Nephron (organoid): Measurements from ENCODE around the gene MMP14.
A peak's percentile ranks its signal among the peaks of the same experiment; 100 is the strongest.

Source experiments
- H3K27ac Mint-ChIP-seq, 3 experiments: 2 replicates each; pipeline ENCODE4 v1.8.0; 2020; ENCODE audit warnings: mixed read lengths in 3 of 3, mild to moderate bottlenecking in 2 of 3, moderate library complexity in 1 of 3
- H3K27me3 Mint-ChIP-seq: 2 replicates; pipeline ENCODE4 v1.8.0; 2021; ENCODE audit warnings: low read depth, mild to moderate bottlenecking, moderate library complexity, mixed read lengths
- H3K36me3 Mint-ChIP-seq: 2 replicates; pipeline ENCODE4 v1.8.0; 2020; ENCODE audit warnings: low read depth, mixed read lengths
- H3K4me1 Mint-ChIP-seq: 2 replicates; pipeline ENCODE4 v1.8.0; 2020; ENCODE audit warnings: mixed read lengths
- H3K4me3 Mint-ChIP-seq, 3 experiments: 2 replicates each; pipeline ENCODE4 v1.8.0; 2020; ENCODE audit warnings: mild to moderate bottlenecking in 3 of 3, mixed read lengths in 3 of 3, moderate library complexity in 2 of 3
- H3K9me3 Mint-ChIP-seq: 2 replicates; pipeline ENCODE4 v1.8.0; 2020; ENCODE audit warnings: mixed read lengths
- TF ChIP-seq, protein P1 (sequence below), 3 experiments: fragments of 200-600 bp; sonication (generic); IDR thresholded peaks; one replicate each; pipeline ENCODE4 v1.5.0; 2021; ENCODE audit warnings: antibody characterized with exemption in 3 of 3; ENCODE audit not compliant: unreplicated experiment in 3 of 3

MMP14 gene

DNA sequence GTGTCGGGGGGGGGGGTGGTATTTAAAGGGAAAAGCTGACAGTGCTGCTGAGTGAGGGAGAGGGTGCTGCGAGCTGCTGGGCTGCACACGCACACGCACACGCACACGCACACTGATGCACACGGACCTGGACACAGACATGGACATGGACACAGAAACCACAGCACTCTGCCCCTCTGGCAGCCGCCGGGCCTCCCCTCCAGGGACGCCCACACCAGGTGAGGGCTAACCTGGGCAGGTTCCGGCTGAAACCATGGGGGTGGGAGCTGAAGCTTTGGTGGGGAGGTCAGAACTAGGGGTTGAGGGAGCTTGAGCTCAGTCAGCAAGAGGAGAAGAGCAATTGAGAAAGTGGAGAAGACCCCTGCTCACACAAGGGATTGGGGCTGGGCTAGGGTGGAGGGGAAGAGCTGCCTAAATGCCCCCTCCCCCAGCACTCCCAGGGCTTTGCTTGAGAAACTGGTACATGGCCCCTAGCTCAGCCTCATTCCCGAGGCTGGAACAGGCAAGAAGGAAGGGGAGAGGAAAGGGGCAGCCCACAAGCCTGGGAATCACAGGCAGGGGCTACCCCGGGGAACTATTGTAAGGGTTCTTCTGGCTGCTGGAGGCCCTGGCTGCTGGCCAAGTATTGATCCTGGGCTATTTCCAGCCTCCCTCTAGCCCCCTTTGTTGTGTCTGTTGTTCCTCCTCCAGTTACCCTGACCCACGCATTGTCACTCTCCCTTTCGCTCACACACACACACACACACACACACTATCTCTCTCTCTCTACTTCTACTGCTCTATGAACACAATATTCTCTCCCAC lies 47.0 kb downstream of the MMP14 start, which contains the start of gene REM2:
Gene REM2, plus strand, starts transcription at position 50 of the 804 bp plus-strand sequence. Its CDS starts 66 bp downstream, at position 116.
- Mint-ChIP-seq H3K27ac (peak within 1 kb of the TSS; percentile 88 to 93 (median 91)), H3K4me1 (peaks cover 58% of the 10 kb centered on the region), H3K4me3 (peak within 1 kb of the TSS; percentile 82 to 85 (median 83)), H3K9me3 (no peaks in the 10 kb centered on the region), H3K27me3 (peaks cover 5% of the 10 kb centered on the region), H3K36me3 (peaks cover 2% of the 10 kb centered on the region)
- TF ChIP-seq, protein P1, sequence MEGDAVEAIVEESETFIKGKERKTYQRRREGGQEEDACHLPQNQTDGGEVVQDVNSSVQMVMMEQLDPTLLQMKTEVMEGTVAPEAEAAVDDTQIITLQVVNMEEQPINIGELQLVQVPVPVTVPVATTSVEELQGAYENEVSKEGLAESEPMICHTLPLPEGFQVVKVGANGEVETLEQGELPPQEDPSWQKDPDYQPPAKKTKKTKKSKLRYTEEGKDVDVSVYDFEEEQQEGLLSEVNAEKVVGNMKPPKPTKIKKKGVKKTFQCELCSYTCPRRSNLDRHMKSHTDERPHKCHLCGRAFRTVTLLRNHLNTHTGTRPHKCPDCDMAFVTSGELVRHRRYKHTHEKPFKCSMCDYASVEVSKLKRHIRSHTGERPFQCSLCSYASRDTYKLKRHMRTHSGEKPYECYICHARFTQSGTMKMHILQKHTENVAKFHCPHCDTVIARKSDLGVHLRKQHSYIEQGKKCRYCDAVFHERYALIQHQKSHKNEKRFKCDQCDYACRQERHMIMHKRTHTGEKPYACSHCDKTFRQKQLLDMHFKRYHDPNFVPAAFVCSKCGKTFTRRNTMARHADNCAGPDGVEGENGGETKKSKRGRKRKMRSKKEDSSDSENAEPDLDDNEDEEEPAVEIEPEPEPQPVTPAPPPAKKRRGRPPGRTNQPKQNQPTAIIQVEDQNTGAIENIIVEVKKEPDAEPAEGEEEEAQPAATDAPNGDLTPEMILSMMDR (IDR thresholded peaks at IDR 0.05; ENCODE audit: unreplicated experiment in 3 of 3), result no peak

DNA sequence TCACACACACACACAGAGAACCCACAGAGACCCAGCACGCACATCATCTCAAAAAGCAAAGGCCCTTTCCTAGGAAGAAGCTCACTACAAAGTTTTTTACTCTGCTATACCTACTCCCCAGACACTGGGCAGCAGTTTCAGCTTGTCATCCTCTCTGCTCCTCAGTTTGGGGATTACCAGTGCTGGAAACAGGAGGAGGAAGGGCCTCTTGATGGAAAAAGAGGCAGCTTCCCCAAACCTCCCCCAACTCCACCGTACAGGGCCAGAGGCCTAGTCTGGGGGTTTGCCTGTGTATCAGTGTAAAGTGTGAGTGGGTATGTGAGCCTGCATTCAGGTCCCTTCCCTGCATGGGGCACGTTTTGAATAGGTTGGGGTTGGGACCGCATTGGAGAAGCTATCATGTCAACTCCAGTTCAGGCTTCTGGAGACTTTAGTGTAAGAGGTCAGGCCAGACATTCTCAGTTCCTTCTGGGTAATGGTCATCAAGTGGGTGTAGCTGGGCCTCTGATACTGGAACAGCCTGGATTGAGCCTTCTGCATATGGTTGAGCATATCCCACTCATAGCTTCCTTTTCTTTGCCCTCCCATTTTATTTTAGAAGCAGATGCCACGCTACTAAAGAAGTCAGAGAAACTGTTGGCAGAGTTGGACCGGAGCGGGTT lies 47.8 kb downstream of the MMP14 start:
- Mint-ChIP-seq H3K36me3 (no peaks in the 10 kb centered on the region), H3K4me3 (peak overlapping the region; percentile 66 to 77 (median 76)), H3K4me1 (peaks cover 58% of the 10 kb centered on the region), H3K27me3 (peaks cover 5% of the 10 kb centered on the region), H3K9me3 (no peaks in the 10 kb centered on the region), H3K27ac (peak overlapping the region; percentile 83 to 91 (median 88))
- TF ChIP-seq, protein P1 (IDR thresholded peaks at IDR 0.05; ENCODE audit: unreplicated experiment in 3 of 3), result no peak

DNA sequence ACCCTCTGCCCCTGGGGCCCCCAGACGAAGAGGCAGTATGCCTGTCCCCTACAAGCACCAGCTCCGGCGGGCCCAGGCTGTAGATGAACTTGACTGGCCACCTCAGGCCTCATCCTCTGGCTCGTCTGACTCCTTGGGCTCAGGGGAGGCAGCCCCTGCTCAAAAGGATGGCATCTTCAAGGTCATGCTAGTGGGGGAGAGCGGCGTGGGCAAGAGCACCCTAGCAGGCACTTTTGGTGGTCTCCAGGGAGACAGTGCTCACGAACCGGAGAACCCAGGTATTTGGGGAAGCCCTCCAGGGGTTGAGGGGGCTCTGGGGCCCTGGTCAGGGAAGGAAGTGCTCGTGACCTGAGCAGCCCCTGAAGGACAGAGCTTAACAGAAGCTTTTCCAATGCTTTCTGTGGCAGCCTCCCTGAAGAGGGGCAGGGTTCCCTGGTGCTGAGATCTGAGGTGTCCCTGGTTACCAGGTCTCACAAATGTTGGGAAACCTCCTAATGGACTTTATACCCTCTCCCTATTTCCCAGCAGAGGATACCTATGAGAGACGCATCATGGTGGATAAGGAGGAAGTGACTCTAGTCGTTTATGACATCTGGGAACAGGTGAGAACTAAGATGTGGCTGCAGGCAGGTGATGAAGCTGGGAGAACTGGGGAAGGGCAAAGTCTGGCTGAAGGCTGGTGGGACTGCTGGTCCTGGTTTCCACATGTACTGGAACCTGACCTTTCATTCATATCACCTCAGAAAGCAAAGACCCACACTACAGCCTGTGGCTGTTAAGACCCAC lies 48.5 kb downstream of the MMP14 start:
- Mint-ChIP-seq H3K4me1 (peaks cover 58% of the 10 kb centered on the region), H3K4me3 (peak overlapping the region; percentile 66 to 87 (median 76)), H3K9me3 (no peaks in the 10 kb centered on the region), H3K27ac (peak overlapping the region; percentile 83 to 91 (median 88)), H3K36me3 (no peaks in the 10 kb centered on the region), H3K27me3 (peaks cover 5% of the 10 kb centered on the region)
- TF ChIP-seq, protein P1 (IDR thresholded peaks at IDR 0.05; ENCODE audit: unreplicated experiment in 3 of 3), result no peak

DNA sequence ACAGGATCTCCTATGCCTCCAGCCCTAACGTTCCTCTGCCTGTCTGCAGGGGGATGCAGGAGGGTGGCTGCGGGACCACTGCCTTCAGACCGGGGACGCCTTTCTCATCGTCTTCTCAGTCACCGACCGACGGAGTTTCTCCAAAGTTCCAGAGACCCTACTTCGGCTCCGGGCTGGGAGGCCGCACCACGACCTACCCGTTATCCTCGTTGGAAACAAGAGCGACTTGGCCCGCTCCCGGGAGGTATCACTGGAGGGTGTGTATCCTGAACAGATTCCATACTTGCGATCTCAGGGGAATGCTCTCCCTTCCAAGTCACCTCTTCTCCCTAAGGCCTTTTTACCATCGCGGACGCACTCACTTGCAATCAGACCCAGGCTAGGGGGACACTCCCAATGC lies 49.6 kb downstream of the MMP14 start:
- peaks cover 5% of the 10 kb centered on the region for H3K27me3 Mint-ChIP-seq
- TF ChIP-seq, protein P1 (IDR thresholded peaks at IDR 0.05; ENCODE audit: unreplicated experiment in 3 of 3), result no peak
- H3K4me3 Mint-ChIP-seq, result peak overlapping the region; percentile 76 to 93 (median 87)
- no peaks in the 10 kb centered on the region for H3K9me3 Mint-ChIP-seq
- H3K4me1 Mint-ChIP-seq, result peaks cover 58% of the 10 kb centered on the region
- peak overlapping the region; percentile 83 to 99 (median 87) for H3K27ac Mint-ChIP-seq
- no peaks in the 10 kb centered on the region for H3K36me3 Mint-ChIP-seq

DNA sequence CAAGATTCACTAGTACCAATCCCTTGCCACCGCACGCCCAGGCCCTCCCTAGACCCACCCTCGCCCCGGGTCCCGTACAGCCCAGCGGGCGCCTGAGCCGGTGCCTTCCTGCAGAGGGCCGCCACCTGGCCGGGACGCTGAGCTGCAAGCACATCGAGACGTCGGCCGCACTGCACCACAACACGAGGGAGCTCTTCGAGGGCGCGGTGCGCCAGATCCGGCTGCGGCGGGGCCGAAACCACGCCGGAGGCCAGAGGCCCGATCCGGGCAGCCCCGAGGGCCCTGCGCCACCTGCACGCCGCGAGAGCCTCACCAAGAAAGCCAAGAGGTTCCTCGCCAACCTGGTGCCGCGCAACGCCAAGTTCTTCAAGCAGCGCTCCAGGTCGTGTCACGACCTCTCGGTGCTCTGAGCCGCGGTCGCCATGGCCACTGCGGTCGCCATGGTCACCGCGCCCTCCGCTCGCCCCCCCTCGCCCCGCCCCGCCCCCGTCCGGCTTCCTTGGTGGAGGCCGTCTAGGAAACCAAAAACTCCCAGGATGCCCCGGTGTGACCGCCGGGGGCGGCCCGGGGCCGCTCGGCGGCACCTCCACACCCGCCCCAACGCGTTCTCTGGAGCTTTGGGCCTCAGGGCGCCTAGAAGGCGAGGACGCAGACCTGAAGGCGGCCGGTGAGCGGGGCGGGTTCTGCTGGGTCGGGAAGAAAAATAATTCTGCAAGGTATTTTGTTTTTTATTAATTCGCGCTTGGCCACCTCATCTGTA lies 50.3 kb downstream of the MMP14 start:
- TF ChIP-seq, protein P1 (IDR thresholded peaks at IDR 0.05; ENCODE audit: unreplicated experiment in 3 of 3), result no peak
- Mint-ChIP-seq H3K4me3 (peak overlapping the region; percentile 93 to 98 (median 96)), H3K4me1 (peaks cover 54% of the 10 kb centered on the region)

More for the DNA sequence above, 50.3 kb downstream of the MMP14 start:
- no peaks in the 10 kb centered on the region for H3K9me3 Mint-ChIP-seq
- H3K36me3 Mint-ChIP-seq, result no peaks in the 10 kb centered on the region
- H3K27me3 Mint-ChIP-seq, result peaks cover 5% of the 10 kb centered on the region
- H3K27ac Mint-ChIP-seq, result peak overlapping the region; percentile 98 to 99 (median 99)
